ENCODE results near the gene WNT2B.
A peak's percentile ranks its signal among the peaks of the same experiment; 100 is the strongest.

Gene WNT2B

GRCh38 chr1:112515311-112516009, 6.7 kb downstream of the WNT2B start:
- H3K4me3 ChIP-seq (ENCODE audit: low read length) = no peak overlapping the region
- no peak for TF ChIP-seq CTCF (conservative IDR thresholded peaks at IDR 0.05; ENCODE audit: low read length)
- peak; percentile 50 for DNase-seq (ENCODE audit: low read depth)

DNA sequence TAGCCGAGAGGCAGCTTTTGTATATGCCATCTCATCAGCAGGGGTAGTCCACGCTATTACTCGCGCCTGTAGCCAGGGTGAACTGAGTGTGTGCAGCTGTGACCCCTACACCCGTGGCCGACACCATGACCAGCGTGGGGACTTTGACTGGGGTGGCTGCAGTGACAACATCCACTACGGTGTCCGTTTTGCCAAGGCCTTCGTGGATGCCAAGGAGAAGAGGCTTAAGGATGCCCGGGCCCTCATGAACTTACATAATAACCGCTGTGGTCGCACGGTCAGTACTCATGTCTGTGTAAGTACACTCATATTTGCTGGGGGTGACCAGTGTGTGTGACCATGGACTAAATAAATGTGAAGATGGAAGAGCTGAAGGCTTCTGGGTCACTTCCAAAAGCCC, 7.4 kb downstream of the WNT2B start:
- no peak for DNase-seq (ENCODE audit: low read depth)
- no peak overlapping the region for H3K4me3 ChIP-seq (ENCODE audit: low read length)
- no peak for TF ChIP-seq CTCF (conservative IDR thresholded peaks at IDR 0.05; ENCODE audit: low read length)

- DNase-seq (ENCODE audit: low read depth) = no peak
- no peak for TF ChIP-seq CTCF (conservative IDR thresholded peaks at IDR 0.05; ENCODE audit: low read length)
- no peak overlapping the region for H3K4me3 ChIP-seq (ENCODE audit: low read length)
These were observed 8.5 kb downstream of the WNT2B start for GRCh38 chr1:112517231-112517630.

- DNase-seq (ENCODE audit: low read depth) = no peak
- H3K4me3 ChIP-seq (ENCODE audit: low read length) = no peak overlapping the region
- no peak for TF ChIP-seq CTCF (conservative IDR thresholded peaks at IDR 0.05; ENCODE audit: low read length)
These were observed 8.9 kb downstream of the WNT2B start for GRCh38 chr1:112517646-112518045.

- DNase-seq (ENCODE audit: low read depth) = no peak
- TF ChIP-seq CTCF (conservative IDR thresholded peaks at IDR 0.05; ENCODE audit: low read length) = no peak
- H3K4me3 ChIP-seq (ENCODE audit: low read length) = no peak overlapping the region
These were observed 9.4 kb downstream of the WNT2B start for GRCh38 chr1:112518186-112518585.

- H3K4me3 ChIP-seq (ENCODE audit: low read length) = no peak overlapping the region
- TF ChIP-seq CTCF (conservative IDR thresholded peaks at IDR 0.05; ENCODE audit: low read length) = no peak
- DNase-seq (ENCODE audit: low read depth) = no peak
These were observed 11.4 kb downstream of the WNT2B start for GRCh38 chr1:112520166-112520565.

GRCh38 chr1:112522621-112523020, 13.9 kb downstream of the WNT2B start:
- peak; percentile 91 for DNase-seq (ENCODE audit: low read depth)
- no peak overlapping the region for H3K4me3 ChIP-seq (ENCODE audit: low read length)
- TF ChIP-seq CTCF (conservative IDR thresholded peaks at IDR 0.05; ENCODE audit: low read length) = no peak

Data from AG10803 (cell line).